ENCODE results near the gene ADPRS.

The ADPRS gene

GRCh38 chr1:36083219-36083618 is 5.5 kb upstream of the ADPRS start:
- H3K4me3 ChIP-seq (ENCODE audit: low read depth, low read length), result no peak overlapping the region
- no peak for TF ChIP-seq CTCF (IDR thresholded peaks at IDR 0.05; ENCODE audit: borderline replicate concordance, insufficient read depth, low read depth, low read length)

- no peak for TF ChIP-seq CTCF (IDR thresholded peaks at IDR 0.05; ENCODE audit: borderline replicate concordance, insufficient read depth, low read depth, low read length)
- no peak within 1 kb of the TSS for H3K4me3 ChIP-seq (ENCODE audit: low read depth, low read length)
Observed at GRCh38 chr1:36083635-36084496, 4.8 kb upstream of the ADPRS start, which contains the start of gene TEKT2. TSS of gene TEKT2 (plus strand) at chr1:36084094. CDS start at chr1:36084922, 828 bp downstream.

DNA sequence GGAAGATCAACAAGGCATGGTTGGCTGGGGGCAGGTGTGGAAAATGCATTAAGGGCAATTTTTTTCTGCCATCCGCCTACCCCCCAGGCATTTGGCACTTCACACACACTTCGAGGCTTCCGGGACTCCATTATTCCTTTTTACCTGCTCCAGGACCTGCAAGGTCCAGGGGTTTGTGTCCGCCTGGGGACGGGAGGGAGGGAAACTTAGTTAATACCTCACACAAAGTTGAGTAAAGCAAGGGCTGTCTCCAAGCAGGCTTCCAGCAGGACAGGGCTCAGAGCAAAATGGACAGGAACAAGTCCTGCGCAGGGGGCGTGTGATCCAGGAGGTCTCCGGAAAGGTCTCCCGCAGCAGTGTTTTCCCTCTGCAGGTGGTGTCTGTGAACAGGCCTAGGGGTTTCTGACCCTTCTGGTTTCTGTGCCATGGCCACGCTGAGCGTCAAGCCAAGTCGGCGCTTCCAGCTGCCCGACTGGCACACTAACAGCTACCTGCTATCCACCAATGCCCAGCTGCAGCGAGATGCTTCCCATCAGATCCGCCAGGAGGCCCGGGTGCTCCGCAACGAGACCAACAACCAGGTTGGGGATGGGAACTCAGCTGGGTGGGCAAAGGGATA is 4.1 kb upstream of the ADPRS start:
- no peak overlapping the region for H3K4me3 ChIP-seq (ENCODE audit: low read depth, low read length)
- no peak for TF ChIP-seq CTCF (IDR thresholded peaks at IDR 0.05; ENCODE audit: borderline replicate concordance, insufficient read depth, low read depth, low read length)

DNA sequence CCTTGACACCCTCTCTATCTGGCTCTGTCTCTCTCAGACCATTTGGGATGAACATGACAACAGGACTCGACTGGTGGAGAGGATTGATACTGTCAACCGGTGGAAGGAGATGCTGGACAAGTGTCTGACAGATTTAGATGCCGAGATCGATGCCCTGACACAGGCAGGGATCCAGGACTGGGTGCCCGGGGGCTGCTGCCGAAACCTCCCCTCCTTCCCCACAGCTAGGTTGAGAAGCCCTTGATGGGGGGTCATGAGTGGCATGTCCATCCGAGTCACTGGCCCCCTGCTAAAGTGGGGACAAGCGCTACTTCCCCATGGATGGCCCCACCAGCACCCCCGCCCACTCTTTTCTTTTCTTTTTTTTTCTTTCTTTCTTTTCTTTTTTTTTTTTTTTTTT is 3.6 kb upstream of the ADPRS start:
- no peak for TF ChIP-seq CTCF (IDR thresholded peaks at IDR 0.05; ENCODE audit: borderline replicate concordance, insufficient read depth, low read depth, low read length)
- no peak overlapping the region for H3K4me3 ChIP-seq (ENCODE audit: low read depth, low read length)

GRCh38 chr1:36085686-36086526 is 2.8 kb upstream of the ADPRS start:
- TF ChIP-seq CTCF (IDR thresholded peaks at IDR 0.05; ENCODE audit: borderline replicate concordance, insufficient read depth, low read depth, low read length), result no peak
- no peak overlapping the region for H3K4me3 ChIP-seq (ENCODE audit: low read depth, low read length)

DNA sequence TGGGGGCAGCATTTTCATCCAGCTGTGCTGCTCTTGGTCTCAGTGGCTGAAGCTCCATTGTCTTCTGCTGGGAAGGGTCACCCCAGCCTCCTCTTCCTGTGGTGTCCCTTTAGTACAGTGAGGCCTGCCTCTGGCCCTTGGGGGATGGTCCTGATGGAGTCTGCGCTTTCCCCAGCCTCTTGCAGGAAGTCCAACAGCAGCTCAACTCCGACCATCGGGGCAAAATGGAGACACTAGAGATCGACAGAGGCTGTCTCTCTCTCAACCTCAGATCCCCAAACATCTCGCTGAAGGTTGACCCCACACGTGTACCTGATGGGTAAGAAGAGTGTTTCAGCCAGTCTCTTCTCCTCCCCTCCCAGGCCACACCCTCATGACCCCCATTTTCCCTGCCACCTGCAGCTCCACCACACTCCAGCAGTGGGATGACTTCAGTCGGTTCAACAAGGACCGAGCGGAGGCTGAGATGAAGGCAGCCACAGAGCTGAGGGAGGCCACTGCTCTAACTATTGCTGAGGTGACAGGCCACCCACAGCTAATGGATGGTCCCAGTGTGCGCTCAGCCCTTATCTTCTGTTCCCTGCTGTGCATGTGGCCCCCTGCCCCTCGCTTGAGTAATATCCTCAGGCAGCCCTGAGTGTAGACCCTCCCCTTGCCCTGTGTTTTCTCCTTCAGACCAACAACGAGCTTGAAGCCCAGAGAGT is 2.0 kb upstream of the ADPRS start:
- no peak overlapping the region for H3K4me3 ChIP-seq (ENCODE audit: low read depth, low read length)
- TF ChIP-seq CTCF (IDR thresholded peaks at IDR 0.05; ENCODE audit: borderline replicate concordance, insufficient read depth, low read depth, low read length), result no peak

Measured in GM12875 (cell line).